Activated CD4-positive, alpha-beta T cell treated with anti-CD3 and anti-CD28 coated beads, Interleukin-2, amount 50 U/mL, for 24 hours (primary cell): Measurements from ENCODE around the gene HEPACAM.

Experiments
- DNase-seq, 2 donors: peaks; one replicate each; pipeline ENCODE4 v3.0.0-alpha.2; 2020; ENCODE audit warnings: low read depth in 1 of 2, low spot score in 1 of 2

HEPACAM gene

GRCh38 chr11:124943741-124944140 lies 7.9 kb upstream of the HEPACAM start:
- DNase-seq, result no peak

GRCh38 chr11:124943254-124943616 lies 7.4 kb upstream of the HEPACAM start:
- no peak for DNase-seq

GRCh38 chr11:124942466-124943253 lies 6.8 kb upstream of the HEPACAM start:
- DNase-seq, result no peak

- DNase-seq, result no peak
Measured at GRCh38 chr11:124941703-124942102, 5.9 kb upstream of the HEPACAM start.

GRCh38 chr11:124938970-124939369 lies 3.1 kb upstream of the HEPACAM start:
- no peak for DNase-seq

GRCh38 chr11:124938206-124938765 lies 2.4 kb upstream of the HEPACAM start:
- DNase-seq, result no peak

GRCh38 chr11:124937336-124937935 lies 1.6 kb upstream of the HEPACAM start:
- no peak for DNase-seq

GRCh38 chr11:124934862-124935547 lies 842 bp downstream of the HEPACAM start:
- DNase-seq, result no peak

GRCh38 chr11:124930799-124931198 lies 5.0 kb downstream of the HEPACAM start:
- no peak for DNase-seq

GRCh38 chr11:124928942-124929665 lies 6.7 kb downstream of the HEPACAM start:
- DNase-seq, result no peak

GRCh38 chr11:124923296-124923695 lies 12.6 kb downstream of the HEPACAM start:
- no peak for DNase-seq

- DNase-seq, result no peak
Measured at GRCh38 chr11:124922831-124923230, 13.0 kb downstream of the HEPACAM start.

GRCh38 chr11:124920870-124921609 lies 14.8 kb downstream of the HEPACAM start:
- peak; percentile 52 to 65 for DNase-seq

GRCh38 chr11:124920356-124920755 lies 15.5 kb downstream of the HEPACAM start:
- DNase-seq, result no peak

GRCh38 chr11:124919898-124920297 lies 15.9 kb downstream of the HEPACAM start:
- DNase-seq, result no peak

GRCh38 chr11:124918950-124919349 lies 16.9 kb downstream of the HEPACAM start, which contains the start of gene HEPN1:
Gene HEPN1 (plus strand): TSS chr11:124919250.
- no peak for DNase-seq

GRCh38 chr11:124917115-124917637 lies 18.7 kb downstream of the HEPACAM start:
- DNase-seq, result no peak

GRCh38 chr11:124916370-124916710 lies 19.5 kb downstream of the HEPACAM start:
- no peak for DNase-seq

GRCh38 chr11:124915541-124916369 lies 20.1 kb downstream of the HEPACAM start:
- DNase-seq, result no peak
